Central memory CD8-positive, alpha-beta T cell (primary cell): ENCODE results near the gene LY6G5C.

ENCODE experiments used
- ATAC-seq: fragments of 150-1000 bp; cut with Tn5 transposase; replicated peaks from 2 replicates; pipeline ENCODE4 v1.10.0; 2022; ENCODE audit warnings: mild to moderate bottlenecking, moderate FRiP score, moderate number of reproducible peaks; ENCODE audit not compliant: poor library complexity, severe bottlenecking; ENCODE audit errors: extremely low read depth
- DNase-seq, 2 donors: peaks; one replicate each; pipeline ENCODE4 v3.0.0; 2021; ENCODE audit warnings: low spot score in 2 of 2
- H3K27ac Mint-ChIP-seq: one replicate; pipeline ENCODE4 v1.8.0; 2022; ENCODE audit warnings: low read depth, mild to moderate bottlenecking, moderate library complexity, mixed read lengths
- H3K27me3 Mint-ChIP-seq: one replicate; pipeline ENCODE4 v1.8.0; 2022; ENCODE audit warnings: mixed read lengths
- H3K36me3 Mint-ChIP-seq: one replicate; pipeline ENCODE4 v1.8.0; 2022; ENCODE audit warnings: mild to moderate bottlenecking, moderate library complexity, mixed read lengths; ENCODE audit not compliant: insufficient read depth
- H3K4me1 Mint-ChIP-seq: one replicate; pipeline ENCODE4 v1.8.0; 2022; ENCODE audit warnings: mixed read lengths
- H3K4me3 Mint-ChIP-seq: one replicate; pipeline ENCODE4 v1.8.0; 2022; ENCODE audit warnings: mild to moderate bottlenecking, moderate library complexity, mixed read lengths
- H3K9me3 Mint-ChIP-seq: one replicate; pipeline ENCODE4 v1.8.0; 2022; ENCODE audit warnings: mixed read lengths

Gene LY6G5C

DNA sequence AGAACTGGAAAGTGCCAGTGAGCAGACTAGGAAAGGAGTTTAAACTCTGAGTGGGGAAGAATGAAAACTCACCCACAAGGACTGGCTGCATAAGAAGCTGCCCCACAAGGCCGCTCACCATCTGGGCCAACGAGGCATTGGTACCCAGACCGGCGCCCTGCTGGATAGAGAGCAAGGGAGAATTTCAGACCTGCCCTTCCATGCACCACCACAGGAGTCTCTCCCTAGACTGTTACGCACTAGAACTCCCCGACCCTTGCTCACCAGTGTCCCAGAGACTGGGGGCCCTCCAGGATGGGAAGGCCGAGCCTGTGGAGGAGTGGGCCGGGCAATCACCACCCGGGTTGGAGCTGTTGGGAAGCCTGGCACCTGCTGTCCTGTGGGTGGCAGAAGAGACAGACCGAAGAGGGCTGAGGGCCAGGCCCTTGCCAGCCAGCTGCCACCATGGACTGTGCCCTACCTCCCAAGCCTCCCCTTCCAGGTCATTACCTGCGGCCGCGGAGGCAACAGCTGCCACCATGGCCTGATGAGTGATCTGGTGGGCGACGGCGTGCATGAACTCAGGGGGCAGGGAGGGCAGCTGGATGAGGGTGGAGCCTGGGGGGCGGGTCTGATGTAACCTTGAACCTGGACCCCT is 36.9 kb downstream of the LY6G5C start:
- no peaks in the 10 kb centered on the region for H3K27me3 Mint-ChIP-seq
- H3K4me1 Mint-ChIP-seq, result peaks cover 10% of the 10 kb centered on the region
- H3K9me3 Mint-ChIP-seq, result no peaks in the 10 kb centered on the region
- H3K36me3 Mint-ChIP-seq, result peaks cover 69% of the 10 kb centered on the region
- DNase-seq (no peak), ATAC-seq (no peak)
- no peak overlapping the region for H3K4me3 Mint-ChIP-seq
- H3K27ac Mint-ChIP-seq, result no peak overlapping the region

DNA sequence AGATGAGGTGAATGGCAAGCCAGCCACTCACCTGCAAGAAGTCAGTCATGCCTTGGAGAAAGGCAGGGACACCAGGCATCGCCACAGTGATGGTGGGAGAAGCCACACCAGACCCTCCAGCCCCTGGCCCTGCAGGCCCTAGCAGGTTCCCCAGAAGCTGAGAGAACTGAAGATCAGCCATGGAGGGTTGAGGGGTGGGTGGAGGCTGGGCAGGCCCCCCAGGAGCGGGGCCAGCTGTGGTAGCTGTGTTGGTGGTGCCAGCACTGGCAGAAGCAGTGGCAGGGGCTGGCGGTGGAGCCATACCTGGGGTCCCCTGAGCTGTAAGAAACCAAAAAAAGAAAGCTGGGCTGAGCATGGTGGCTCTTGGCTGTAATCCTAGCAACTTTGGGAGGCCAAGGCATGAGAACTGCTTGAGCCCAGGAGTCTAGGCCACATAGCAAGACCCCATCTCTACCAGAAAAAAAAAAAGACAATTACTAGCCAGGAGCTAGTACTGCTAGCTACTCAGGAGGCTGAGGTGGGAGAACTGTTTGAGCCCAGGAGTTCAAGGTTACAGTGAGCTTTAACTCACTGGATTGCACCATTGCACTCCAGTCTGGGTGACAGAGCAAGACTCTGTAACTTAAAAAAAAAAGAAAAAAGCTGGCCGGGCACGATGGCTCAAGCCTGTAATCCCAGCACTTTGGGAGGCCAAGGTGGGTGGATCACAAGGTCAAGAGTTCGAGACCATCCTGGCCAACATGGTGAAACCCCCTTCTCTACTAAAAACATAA is 37.9 kb downstream of the LY6G5C start:
- Mint-ChIP-seq H3K4me1 (peaks cover 7% of the 10 kb centered on the region), H3K27me3 (no peaks in the 10 kb centered on the region), H3K36me3 (peaks cover 65% of the 10 kb centered on the region), H3K4me3 (no peak overlapping the region), H3K27ac (no peak overlapping the region), H3K9me3 (no peaks in the 10 kb centered on the region)
- ATAC-seq (no peak), DNase-seq (no peak)

DNA sequence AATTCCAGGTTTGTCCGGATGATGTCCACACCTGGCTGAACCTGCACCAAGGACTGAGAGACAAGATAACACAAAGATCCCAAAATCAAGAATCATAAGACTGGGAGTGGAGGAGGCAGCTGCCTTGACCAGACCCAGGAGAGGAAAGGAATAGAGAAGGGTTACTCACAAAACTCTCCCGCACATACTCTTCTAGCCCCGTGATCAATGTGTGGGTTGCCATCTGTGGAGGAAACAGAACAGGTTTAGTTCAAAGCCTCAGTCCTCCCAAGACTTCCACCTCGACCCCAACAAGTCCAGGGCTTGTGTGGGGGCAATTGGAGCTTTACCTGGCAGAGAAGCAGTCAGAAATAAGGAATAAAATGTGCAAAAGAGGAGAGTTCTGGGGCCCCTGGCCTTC is 39.5 kb downstream of the LY6G5C start:
- Mint-ChIP-seq H3K9me3 (no peaks in the 10 kb centered on the region), H3K4me1 (peaks cover 11% of the 10 kb centered on the region), H3K27me3 (no peaks in the 10 kb centered on the region), H3K27ac (no peak overlapping the region), H3K4me3 (no peak overlapping the region), H3K36me3 (peaks cover 63% of the 10 kb centered on the region)
- DNase-seq (no peak), ATAC-seq (no peak)

DNA sequence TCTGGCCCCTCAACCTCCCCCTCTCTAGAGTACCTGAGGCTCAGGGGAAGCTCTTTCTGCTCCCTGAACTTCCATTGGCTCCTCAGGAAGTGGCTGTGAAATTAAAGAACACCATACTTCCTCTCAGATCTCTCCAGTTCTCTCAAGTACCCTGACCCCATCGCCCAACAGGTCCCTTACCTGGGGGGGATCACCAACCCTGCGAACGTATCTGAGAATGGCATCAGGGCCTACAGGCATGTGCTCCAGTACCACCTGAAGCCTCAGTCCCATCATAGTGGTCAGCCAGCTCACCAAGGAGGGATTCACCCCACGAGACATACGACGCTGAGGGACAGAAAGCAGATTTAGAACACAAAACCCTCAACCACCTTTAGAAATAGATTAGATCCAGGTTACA is 40.3 kb downstream of the LY6G5C start:
- H3K27ac Mint-ChIP-seq, result no peak overlapping the region
- H3K27me3 Mint-ChIP-seq, result no peaks in the 10 kb centered on the region
- H3K9me3 Mint-ChIP-seq, result no peaks in the 10 kb centered on the region
- ATAC-seq (no peak), DNase-seq (no peak)
- no peak overlapping the region for H3K4me3 Mint-ChIP-seq
- H3K36me3 Mint-ChIP-seq, result peaks cover 62% of the 10 kb centered on the region
- H3K4me1 Mint-ChIP-seq, result peaks cover 12% of the 10 kb centered on the region

DNA sequence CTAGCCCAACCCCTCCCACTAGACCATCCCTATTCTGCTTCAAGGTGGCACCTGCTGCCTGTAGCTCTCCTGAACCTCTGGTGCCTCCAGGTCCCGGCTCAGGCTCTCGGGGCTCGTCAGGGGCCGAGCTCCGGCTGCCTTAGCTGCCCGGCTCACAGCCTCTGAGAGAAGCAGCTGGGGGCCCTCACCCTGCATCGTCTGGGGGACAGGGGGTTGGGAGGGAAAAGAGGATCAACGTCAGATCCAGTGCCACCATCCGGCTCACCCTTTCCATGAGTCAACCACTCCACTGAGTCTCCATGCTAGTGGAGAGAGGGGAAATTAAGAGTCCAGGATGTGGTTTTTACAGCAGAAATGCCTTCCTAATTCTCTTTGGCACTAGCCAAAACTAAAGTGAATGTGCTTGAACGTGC is 41.4 kb downstream of the LY6G5C start:
- H3K36me3 Mint-ChIP-seq, result peaks cover 60% of the 10 kb centered on the region
- H3K27me3 Mint-ChIP-seq, result no peaks in the 10 kb centered on the region
- H3K27ac Mint-ChIP-seq, result no peak overlapping the region
- ATAC-seq (no peak), DNase-seq (no peak)
- no peak overlapping the region for H3K4me3 Mint-ChIP-seq
- H3K9me3 Mint-ChIP-seq, result no peaks in the 10 kb centered on the region
- H3K4me1 Mint-ChIP-seq, result peaks cover 6% of the 10 kb centered on the region

DNA sequence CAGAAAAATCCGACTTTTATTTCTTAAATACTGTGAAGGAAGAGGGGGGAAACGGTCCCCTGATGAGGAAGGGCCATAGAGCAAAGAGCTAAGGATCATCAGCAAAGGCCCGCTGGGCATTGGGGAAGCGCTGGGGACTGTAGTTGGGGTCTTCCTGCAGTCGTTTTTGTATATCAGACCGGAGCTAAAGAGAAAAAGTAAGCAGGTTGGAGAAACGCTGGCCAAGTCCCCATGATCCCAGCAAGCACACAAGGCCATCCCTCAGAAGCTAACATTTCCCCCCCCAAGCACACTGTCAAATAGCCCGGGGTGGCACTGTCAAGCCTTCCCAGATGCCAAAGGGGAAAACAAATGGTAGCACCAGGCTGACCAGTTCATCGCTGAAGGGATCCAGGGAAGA is 41.8 kb downstream of the LY6G5C start:
- H3K27ac Mint-ChIP-seq, result peak overlapping the region; percentile 71
- DNase-seq, result no peak
- no peak overlapping the region for H3K4me3 Mint-ChIP-seq
- no peak for ATAC-seq
- peaks cover 62% of the 10 kb centered on the region for H3K36me3 Mint-ChIP-seq
- peaks cover 6% of the 10 kb centered on the region for H3K4me1 Mint-ChIP-seq
- H3K27me3 Mint-ChIP-seq, result no peaks in the 10 kb centered on the region
- no peaks in the 10 kb centered on the region for H3K9me3 Mint-ChIP-seq

DNA sequence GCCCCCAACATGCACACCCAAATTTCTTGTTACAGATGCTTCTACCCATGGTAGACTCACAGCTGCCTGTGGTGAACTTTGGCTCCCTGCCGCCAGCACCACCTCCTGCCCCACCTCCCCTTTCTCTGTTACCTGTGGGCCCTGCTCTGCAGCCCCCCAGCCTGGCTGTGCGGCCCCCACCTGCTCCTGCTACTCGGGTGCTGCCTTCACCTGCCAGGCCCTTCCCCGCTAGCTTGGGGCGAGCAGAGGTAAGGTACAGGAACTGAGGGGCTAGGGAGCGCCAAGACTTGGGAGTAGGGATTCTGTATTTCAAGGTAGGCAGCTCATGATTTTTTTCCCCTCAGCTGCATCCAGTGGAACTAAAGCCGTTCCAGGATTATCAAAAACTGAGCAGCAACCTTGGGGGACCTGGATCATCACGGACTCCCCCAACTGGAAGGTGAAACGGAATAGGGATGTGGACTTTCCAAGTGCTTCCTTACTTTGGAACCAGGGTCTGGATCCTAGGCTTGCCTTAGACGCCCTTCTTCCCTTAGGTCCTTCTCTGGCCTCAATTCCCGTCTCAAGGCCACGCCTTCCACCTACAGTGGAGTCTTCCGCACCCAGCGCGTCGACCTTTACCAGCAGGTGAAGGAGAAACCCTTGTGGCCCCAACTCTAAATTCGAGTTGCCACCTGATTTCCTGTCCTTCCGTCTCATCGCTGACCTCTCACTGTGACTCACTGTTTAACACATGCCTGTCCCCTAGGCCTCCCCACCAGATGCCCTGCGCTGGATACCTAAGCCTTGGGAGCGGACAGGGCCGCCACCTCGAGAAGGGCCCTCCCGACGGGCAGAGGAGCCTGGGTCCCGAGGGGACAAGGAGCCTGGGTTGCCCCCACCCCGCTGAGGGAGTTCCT is 43.9 kb downstream of the LY6G5C start:
- peak overlapping the region; percentile 61 for H3K27ac Mint-ChIP-seq
- ATAC-seq (no peak), DNase-seq (no peak)
- H3K4me3 Mint-ChIP-seq, result peak overlapping the region; percentile 20
- H3K4me1 Mint-ChIP-seq, result peaks cover 6% of the 10 kb centered on the region
- H3K27me3 Mint-ChIP-seq, result no peaks in the 10 kb centered on the region
- no peaks in the 10 kb centered on the region for H3K9me3 Mint-ChIP-seq
- peaks cover 62% of the 10 kb centered on the region for H3K36me3 Mint-ChIP-seq

DNA sequence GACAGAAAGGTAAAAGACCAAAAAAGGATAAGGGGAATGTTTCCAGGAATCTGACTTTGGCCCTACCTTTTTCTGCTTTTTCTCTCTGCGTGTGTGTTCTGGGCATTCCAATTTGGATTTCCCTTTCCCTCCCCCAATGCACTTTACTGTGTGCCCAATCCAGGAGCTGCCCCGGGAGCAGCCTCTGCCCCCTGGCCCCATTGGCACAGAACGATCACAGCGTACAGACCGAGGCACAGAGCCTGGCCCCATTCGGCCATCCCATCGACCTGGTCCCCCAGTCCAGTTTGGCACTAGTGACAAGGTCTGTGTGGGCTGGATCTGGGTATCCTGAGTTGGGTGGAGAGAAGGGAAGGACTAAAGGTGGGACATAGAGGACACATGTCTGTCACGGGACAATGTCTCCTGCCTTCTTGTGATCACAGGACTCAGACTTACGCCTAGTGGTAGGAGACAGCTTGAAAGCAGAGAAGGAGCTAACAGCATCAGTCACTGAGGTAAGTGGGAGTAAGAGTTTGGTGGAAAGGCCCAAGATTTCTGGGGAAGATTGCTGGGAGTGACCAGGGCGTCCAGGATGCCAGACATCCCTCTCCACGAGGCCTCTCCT is 45.8 kb downstream of the LY6G5C start:
- H3K36me3 Mint-ChIP-seq, result peaks cover 59% of the 10 kb centered on the region
- H3K27ac Mint-ChIP-seq, result no peak overlapping the region
- no peaks in the 10 kb centered on the region for H3K27me3 Mint-ChIP-seq
- H3K4me1 Mint-ChIP-seq, result peaks cover 6% of the 10 kb centered on the region
- ATAC-seq, result no peak
- DNase-seq, result no peak
- no peak overlapping the region for H3K4me3 Mint-ChIP-seq
- H3K9me3 Mint-ChIP-seq, result no peaks in the 10 kb centered on the region

DNA sequence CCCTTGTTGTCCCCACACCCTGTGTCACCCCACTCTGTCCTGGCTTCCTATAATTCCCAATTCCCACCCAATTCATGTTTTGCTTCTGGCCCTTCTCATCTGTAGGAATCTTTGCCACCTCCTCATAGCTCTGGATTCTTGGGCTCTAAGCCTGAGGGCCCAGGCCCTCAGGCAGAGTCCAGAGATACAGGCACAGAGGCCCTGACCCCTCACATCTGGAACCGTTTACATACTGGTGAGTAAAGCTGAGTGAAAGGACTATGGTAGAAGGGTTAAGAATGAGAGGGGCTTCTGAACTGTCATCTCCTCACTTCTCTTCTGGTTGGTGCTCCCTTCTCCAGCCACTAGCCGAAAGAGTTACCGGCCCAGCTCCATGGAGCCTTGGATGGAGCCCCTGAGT is 46.7 kb downstream of the LY6G5C start:
- DNase-seq (no peak), ATAC-seq (no peak)
- peaks cover 6% of the 10 kb centered on the region for H3K4me1 Mint-ChIP-seq
- H3K27ac Mint-ChIP-seq, result peak overlapping the region; percentile 74
- no peaks in the 10 kb centered on the region for H3K9me3 Mint-ChIP-seq
- no peaks in the 10 kb centered on the region for H3K27me3 Mint-ChIP-seq
- peaks cover 62% of the 10 kb centered on the region for H3K36me3 Mint-ChIP-seq
- H3K4me3 Mint-ChIP-seq, result no peak overlapping the region

DNA sequence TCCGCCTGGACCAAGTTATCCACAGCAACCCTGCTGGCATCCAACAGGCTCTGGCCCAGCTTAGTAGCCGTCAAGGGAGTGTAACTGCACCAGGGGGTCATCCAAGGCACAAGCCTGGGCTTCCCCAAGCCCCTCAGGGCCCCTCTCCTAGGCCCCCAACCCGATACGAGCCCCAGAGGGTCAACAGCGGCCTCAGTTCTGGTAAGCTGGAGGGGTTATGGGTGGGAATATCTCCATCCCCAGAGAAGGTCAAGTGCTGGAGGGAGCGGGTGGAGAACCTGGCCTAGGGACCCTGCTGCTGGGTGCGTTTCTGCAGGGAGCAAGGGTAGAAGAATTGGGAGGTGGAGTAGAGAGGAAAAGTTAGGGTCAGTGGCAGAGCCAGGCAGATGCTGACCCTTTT is 47.4 kb downstream of the LY6G5C start:
- ATAC-seq (no peak), DNase-seq (no peak)
- Mint-ChIP-seq H3K36me3 (peaks cover 64% of the 10 kb centered on the region), H3K4me3 (no peak overlapping the region), H3K9me3 (no peaks in the 10 kb centered on the region), H3K27ac (no peak overlapping the region), H3K27me3 (no peaks in the 10 kb centered on the region), H3K4me1 (peaks cover 6% of the 10 kb centered on the region)

DNA sequence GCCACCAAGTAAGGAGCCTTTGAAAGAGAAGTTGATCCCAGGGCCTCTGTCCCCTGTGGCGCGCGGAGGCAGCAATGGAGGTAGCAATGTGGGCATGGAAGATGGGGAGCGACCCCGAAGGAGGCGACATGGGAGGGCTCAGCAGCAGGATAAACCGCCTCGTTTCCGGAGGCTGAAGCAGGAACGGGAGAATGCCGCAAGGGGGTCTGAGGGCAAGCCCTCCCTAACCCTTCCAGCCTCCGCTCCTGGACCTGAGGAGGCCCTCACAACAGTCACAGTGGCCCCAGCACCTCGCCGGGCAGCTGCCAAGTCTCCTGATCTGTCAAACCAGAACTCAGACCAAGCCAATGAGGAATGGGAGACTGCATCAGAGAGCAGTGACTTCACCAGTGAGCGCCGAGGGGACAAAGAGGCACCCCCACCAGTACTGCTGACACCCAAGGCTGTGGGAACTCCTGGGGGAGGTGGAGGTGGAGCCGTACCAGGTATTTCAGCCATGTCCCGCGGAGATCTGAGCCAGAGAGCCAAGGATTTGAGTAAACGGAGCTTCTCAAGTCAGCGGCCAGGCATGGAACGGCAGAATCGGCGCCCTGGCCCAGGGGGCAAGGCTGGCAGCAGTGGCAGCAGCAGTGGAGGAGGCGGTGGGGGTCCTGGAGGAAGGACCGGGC is 48.5 kb downstream of the LY6G5C start:
- H3K27ac Mint-ChIP-seq, result peak overlapping the region; percentile 88
- no peak for ATAC-seq

DNA sequence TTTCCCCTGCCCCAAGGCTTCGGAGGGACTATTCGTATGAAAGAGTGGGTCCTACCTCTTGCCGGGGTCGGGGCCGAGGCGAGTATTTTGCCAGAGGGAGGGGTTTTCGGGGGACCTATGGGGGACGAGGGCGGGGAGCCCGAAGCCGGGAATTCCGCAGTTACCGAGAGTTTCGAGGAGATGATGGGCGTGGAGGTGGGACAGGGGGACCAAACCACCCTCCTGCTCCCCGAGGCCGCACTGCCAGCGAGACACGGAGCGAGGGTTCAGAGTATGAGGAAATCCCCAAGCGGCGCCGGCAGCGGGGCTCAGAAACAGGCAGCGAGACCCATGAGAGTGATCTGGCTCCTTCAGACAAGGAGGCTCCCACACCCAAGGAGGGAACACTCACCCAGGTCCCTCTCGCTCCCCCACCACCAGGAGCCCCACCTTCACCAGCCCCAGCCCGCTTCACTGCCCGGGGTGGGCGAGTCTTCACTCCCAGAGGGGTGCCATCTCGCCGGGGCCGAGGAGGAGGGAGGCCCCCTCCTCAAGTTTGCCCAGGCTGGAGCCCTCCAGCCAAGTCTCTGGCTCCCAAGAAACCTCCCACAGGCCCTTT is 49.1 kb downstream of the LY6G5C start:
- Mint-ChIP-seq H3K36me3 (peaks cover 67% of the 10 kb centered on the region), H3K4me1 (peaks cover 15% of the 10 kb centered on the region), H3K27ac (peak overlapping the region; percentile 88), H3K9me3 (no peaks in the 10 kb centered on the region), H3K4me3 (no peak overlapping the region), H3K27me3 (no peaks in the 10 kb centered on the region)
- ATAC-seq, result no peak
- no peak for DNase-seq

More for the DNA sequence above, 48.5 kb downstream of the LY6G5C start:
- H3K9me3 Mint-ChIP-seq, result no peaks in the 10 kb centered on the region
- peaks cover 67% of the 10 kb centered on the region for H3K36me3 Mint-ChIP-seq
- peaks cover 15% of the 10 kb centered on the region for H3K4me1 Mint-ChIP-seq
- H3K4me3 Mint-ChIP-seq, result no peak overlapping the region
- DNase-seq, result no peak
- H3K27me3 Mint-ChIP-seq, result no peaks in the 10 kb centered on the region
